Mammary epithelial cell (primary cell): ENCODE results near the gene PCAT7.

Experiments used
- CTCF ChIP-seq, 2 donors: IDR thresholded peaks in 1 of 2; conservative IDR thresholded peaks in 1 of 2; 2 replicates each; pipeline ENCODE4 v1.5.1; 2011 to 2012; ENCODE audit warnings: inconsistent platforms in 2 of 2, low read length in 2 of 2, mild to moderate bottlenecking in 2 of 2, control low read depth in 1 of 2, low read depth in 1 of 2; ENCODE audit not compliant: insufficient read depth in 1 of 2; ENCODE audit errors: extremely low read depth in 1 of 2
- EZH2 ChIP-seq: IDR thresholded peaks from 2 replicates; pipeline ENCODE4 v1.6.1; 2012; ENCODE audit warnings: low read length, inconsistent platforms, borderline replicate concordance

GRCh38 chr9:94566550-94566949 lies 11.7 kb downstream of the PCAT7 start:
- TF ChIP-seq EZH2 (no peak), CTCF (conservative IDR thresholded peaks at IDR 0.05 in 1 of 2, IDR thresholded peaks at IDR 0.05 in 1 of 2; ENCODE audit: extremely low read depth in 1 of 2, insufficient read depth in 1 of 2, low read depth in 1 of 2, low read length in 2 of 2) (no peak)
